ENCODE measurements around the gene ARHGAP18.

GRCh38 chr6:129546702-129547101, 163.3 kb downstream of the ARHGAP18 start:
- TF ChIP-seq, protein P1, sequence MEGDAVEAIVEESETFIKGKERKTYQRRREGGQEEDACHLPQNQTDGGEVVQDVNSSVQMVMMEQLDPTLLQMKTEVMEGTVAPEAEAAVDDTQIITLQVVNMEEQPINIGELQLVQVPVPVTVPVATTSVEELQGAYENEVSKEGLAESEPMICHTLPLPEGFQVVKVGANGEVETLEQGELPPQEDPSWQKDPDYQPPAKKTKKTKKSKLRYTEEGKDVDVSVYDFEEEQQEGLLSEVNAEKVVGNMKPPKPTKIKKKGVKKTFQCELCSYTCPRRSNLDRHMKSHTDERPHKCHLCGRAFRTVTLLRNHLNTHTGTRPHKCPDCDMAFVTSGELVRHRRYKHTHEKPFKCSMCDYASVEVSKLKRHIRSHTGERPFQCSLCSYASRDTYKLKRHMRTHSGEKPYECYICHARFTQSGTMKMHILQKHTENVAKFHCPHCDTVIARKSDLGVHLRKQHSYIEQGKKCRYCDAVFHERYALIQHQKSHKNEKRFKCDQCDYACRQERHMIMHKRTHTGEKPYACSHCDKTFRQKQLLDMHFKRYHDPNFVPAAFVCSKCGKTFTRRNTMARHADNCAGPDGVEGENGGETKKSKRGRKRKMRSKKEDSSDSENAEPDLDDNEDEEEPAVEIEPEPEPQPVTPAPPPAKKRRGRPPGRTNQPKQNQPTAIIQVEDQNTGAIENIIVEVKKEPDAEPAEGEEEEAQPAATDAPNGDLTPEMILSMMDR (IDR thresholded peaks at IDR 0.05) = no peak
- TF ChIP-seq POLR2A (IDR thresholded peaks at IDR 0.05) = no peak
